Central memory CD8-positive, alpha-beta T cell (primary cell): Measurements from ENCODE around the gene HTATIP2.
A peak's percentile ranks its signal among the peaks of the same experiment; 100 is the strongest.
"Not testable (repeated sequence)": the region's sequence is repeated elsewhere in the genome, so short reads cannot be mapped to it uniquely, and the experiment has no call there.

Experiments
- ATAC-seq: fragments of 150-1000 bp; cut with Tn5 transposase; replicated peaks from 2 replicates; pipeline ENCODE4 v1.10.0; 2022; ENCODE audit warnings: mild to moderate bottlenecking, moderate FRiP score, moderate number of reproducible peaks; ENCODE audit not compliant: poor library complexity, severe bottlenecking; ENCODE audit errors: extremely low read depth
- DNase-seq, 2 donors: peaks; one replicate each; pipeline ENCODE4 v3.0.0; 2021; ENCODE audit warnings: low spot score in 2 of 2
- H3K27ac Mint-ChIP-seq: one replicate; pipeline ENCODE4 v1.8.0; 2022; ENCODE audit warnings: low read depth, mild to moderate bottlenecking, moderate library complexity, mixed read lengths
- H3K27me3 Mint-ChIP-seq: one replicate; pipeline ENCODE4 v1.8.0; 2022; ENCODE audit warnings: mixed read lengths
- H3K36me3 Mint-ChIP-seq: one replicate; pipeline ENCODE4 v1.8.0; 2022; ENCODE audit warnings: mild to moderate bottlenecking, moderate library complexity, mixed read lengths; ENCODE audit not compliant: insufficient read depth
- H3K4me1 Mint-ChIP-seq: one replicate; pipeline ENCODE4 v1.8.0; 2022; ENCODE audit warnings: mixed read lengths
- H3K4me3 Mint-ChIP-seq: one replicate; pipeline ENCODE4 v1.8.0; 2022; ENCODE audit warnings: mild to moderate bottlenecking, moderate library complexity, mixed read lengths
- H3K9me3 Mint-ChIP-seq: one replicate; pipeline ENCODE4 v1.8.0; 2022; ENCODE audit warnings: mixed read lengths

The HTATIP2 gene

GRCh38 chr11:20357150-20357549 lies 6.4 kb upstream of the HTATIP2 start:
- no peaks in the 10 kb centered on the region for H3K36me3 Mint-ChIP-seq
- H3K4me3 Mint-ChIP-seq, result no peak overlapping the region
- H3K9me3 Mint-ChIP-seq, result no peaks in the 10 kb centered on the region
- H3K4me1 Mint-ChIP-seq, result peaks cover 11% of the 10 kb centered on the region
- no peak for ATAC-seq
- no peak for DNase-seq
- peaks cover 8% of the 10 kb centered on the region for H3K27me3 Mint-ChIP-seq
- no peak overlapping the region for H3K27ac Mint-ChIP-seq

- Mint-ChIP-seq H3K9me3 (no peaks in the 10 kb centered on the region), H3K27ac (peak overlapping the region; percentile 85), H3K4me1 (peaks cover 32% of the 10 kb centered on the region), H3K27me3 (no peaks in the 10 kb centered on the region), H3K36me3 (peaks cover 6% of the 10 kb centered on the region), H3K4me3 (peak overlapping the region; percentile 65)
- ATAC-seq (peak; percentile 57), DNase-seq (peak in 1 of 2 donors; percentile 21)
Measured at GRCh38 chr11:20360650-20361049, 2.9 kb upstream of the HTATIP2 start.

GRCh38 chr11:20362481-20362880 lies 1.0 kb upstream of the HTATIP2 start:
- Mint-ChIP-seq H3K4me1 (peaks cover 46% of the 10 kb centered on the region), H3K9me3 (no peaks in the 10 kb centered on the region), H3K4me3 (peak overlapping the region; percentile 80), H3K27ac (peak overlapping the region; percentile 84), H3K36me3 (peaks cover 8% of the 10 kb centered on the region), H3K27me3 (no peaks in the 10 kb centered on the region)
- ATAC-seq (no peak), DNase-seq (no peak)

- Mint-ChIP-seq H3K4me1 (peaks cover 49% of the 10 kb centered on the region), H3K36me3 (peaks cover 8% of the 10 kb centered on the region), H3K9me3 (no peaks in the 10 kb centered on the region), H3K4me3 (peak overlapping the region; percentile 80), H3K27ac (peak overlapping the region; percentile 84), H3K27me3 (no peaks in the 10 kb centered on the region)
- ATAC-seq (no peak), DNase-seq (no peak)
Measured at GRCh38 chr11:20363149-20363499, 390 bp upstream of the HTATIP2 start.

- H3K27me3 Mint-ChIP-seq, result no peaks in the 10 kb centered on the region
- no peak overlapping the region for H3K27ac Mint-ChIP-seq
- no peaks in the 10 kb centered on the region for H3K9me3 Mint-ChIP-seq
- peak overlapping the region; percentile 80 for H3K4me3 Mint-ChIP-seq
- peaks cover 10% of the 10 kb centered on the region for H3K36me3 Mint-ChIP-seq
- DNase-seq (no peak), ATAC-seq (no peak)
- H3K4me1 Mint-ChIP-seq, result peaks cover 56% of the 10 kb centered on the region
Measured at GRCh38 chr11:20364341-20364792, 853 bp downstream of the HTATIP2 start.

- ATAC-seq, DNase-seq, H3K9me3 Mint-ChIP-seq, H3K27me3 Mint-ChIP-seq: not testable (repeated sequence)
- Mint-ChIP-seq H3K4me1 (peaks cover 53% of the 10 kb centered on the region), H3K36me3 (peaks cover 12% of the 10 kb centered on the region), H3K27ac (peak overlapping the region; percentile 41), H3K4me3 (peak overlapping the region; percentile 80)
Measured at GRCh38 chr11:20365465-20365864, 2.0 kb downstream of the HTATIP2 start.

- no peak overlapping the region for H3K4me3 Mint-ChIP-seq
Measured at GRCh38 chr11:20367313-20367948, 3.9 kb downstream of the HTATIP2 start.

GRCh38 chr11:20368438-20368837 lies 4.9 kb downstream of the HTATIP2 start:
- DNase-seq, result no peak
- peaks cover 11% of the 10 kb centered on the region for H3K36me3 Mint-ChIP-seq
- peaks cover 31% of the 10 kb centered on the region for H3K4me1 Mint-ChIP-seq
- no peak overlapping the region for H3K4me3 Mint-ChIP-seq
- no peaks in the 10 kb centered on the region for H3K27me3 Mint-ChIP-seq
- H3K27ac Mint-ChIP-seq, result no peak overlapping the region
- H3K9me3 Mint-ChIP-seq, result no peaks in the 10 kb centered on the region
- no peak for ATAC-seq

More at GRCh38 chr11:20367313-20367948, 3.9 kb downstream of the HTATIP2 start:
- Mint-ChIP-seq H3K36me3 (peaks cover 15% of the 10 kb centered on the region), H3K9me3 (no peaks in the 10 kb centered on the region), H3K27ac (no peak overlapping the region), H3K27me3 (no peaks in the 10 kb centered on the region), H3K4me1 (peaks cover 41% of the 10 kb centered on the region)
- DNase-seq (no peak), ATAC-seq (no peak)

GRCh38 chr11:20369826-20370225 lies 6.3 kb downstream of the HTATIP2 start:
- no peak for ATAC-seq
- peaks cover 30% of the 10 kb centered on the region for H3K4me1 Mint-ChIP-seq

GRCh38 chr11:20372081-20372626 lies 8.6 kb downstream of the HTATIP2 start:
- no peak for DNase-seq
- Mint-ChIP-seq H3K27ac (no peak overlapping the region), H3K4me3 (no peak overlapping the region), H3K4me1 (peaks cover 12% of the 10 kb centered on the region), H3K36me3 (peaks cover 17% of the 10 kb centered on the region), H3K9me3 (no peaks in the 10 kb centered on the region), H3K27me3 (no peaks in the 10 kb centered on the region)
- ATAC-seq, result no peak

More at GRCh38 chr11:20369826-20370225, 6.3 kb downstream of the HTATIP2 start:
- no peak overlapping the region for H3K27ac Mint-ChIP-seq
- H3K4me3 Mint-ChIP-seq, result no peak overlapping the region
- peaks cover 11% of the 10 kb centered on the region for H3K36me3 Mint-ChIP-seq
- no peaks in the 10 kb centered on the region for H3K9me3 Mint-ChIP-seq
- H3K27me3 Mint-ChIP-seq, result no peaks in the 10 kb centered on the region
- DNase-seq, result no peak

- H3K36me3 Mint-ChIP-seq, result peaks cover 23% of the 10 kb centered on the region
- ATAC-seq, result no peak
Measured at GRCh38 chr11:20373147-20373546, 9.6 kb downstream of the HTATIP2 start.

GRCh38 chr11:20373568-20374209 lies 10.2 kb downstream of the HTATIP2 start:
- ATAC-seq (no peak), DNase-seq (no peak)
- peaks cover 25% of the 10 kb centered on the region for H3K36me3 Mint-ChIP-seq
- H3K4me3 Mint-ChIP-seq, result no peak overlapping the region
- H3K27ac Mint-ChIP-seq, result no peak overlapping the region
- H3K4me1 Mint-ChIP-seq, result peaks cover 3% of the 10 kb centered on the region
- H3K27me3 Mint-ChIP-seq, result no peaks in the 10 kb centered on the region
- no peaks in the 10 kb centered on the region for H3K9me3 Mint-ChIP-seq

More at GRCh38 chr11:20373147-20373546, 9.6 kb downstream of the HTATIP2 start:
- H3K27ac Mint-ChIP-seq, result no peak overlapping the region
- no peak overlapping the region for H3K4me3 Mint-ChIP-seq
- no peaks in the 10 kb centered on the region for H3K9me3 Mint-ChIP-seq
- H3K27me3 Mint-ChIP-seq, result no peaks in the 10 kb centered on the region
- DNase-seq, result no peak
- H3K4me1 Mint-ChIP-seq, result peaks cover 6% of the 10 kb centered on the region
